ENCODE results near the gene NOS1AP. TPM values are rescaled to one million over a fixed set of nuclear protein-coding genes. Genes with fewer than 3 reads are reported as not detected.

The NOS1AP gene
- total RNA-seq, 5 donors from 2014 or later (not counting 1 experiment from before 2014, with no cell fraction given): 0.07 to 0.16 (median 0.09) TPM; not detected in 2

DNA sequence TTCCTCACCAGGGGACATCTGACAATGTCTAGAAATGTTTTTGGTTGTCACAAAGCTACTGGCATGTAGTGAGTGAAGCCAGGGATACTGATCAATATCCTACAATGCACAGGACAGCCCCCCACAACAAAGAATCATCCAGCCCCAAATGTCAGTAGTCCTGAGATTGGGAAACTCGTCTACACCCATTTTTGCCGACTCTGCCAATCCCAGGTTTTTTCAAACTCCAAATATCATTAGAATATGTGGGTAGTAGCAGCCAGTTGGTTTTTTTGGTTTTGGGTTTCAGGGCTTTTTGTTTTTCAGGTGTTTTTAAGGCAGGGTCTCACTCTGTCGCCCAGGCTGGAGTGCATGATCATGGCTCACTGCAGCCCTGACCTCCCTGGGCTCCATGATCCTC is 301.2 kb downstream of the NOS1AP start:
- no peak for ATAC-seq (replicated peaks in 1 of 4)
- H3K9me3 Mint-ChIP-seq: no peaks in the 10 kb centered on the region
- peaks cover 0 to 4% of the 10 kb centered on the region in 2 donors for H3K27me3 Mint-ChIP-seq
- no peaks in the 10 kb centered on the region for H3K4me1 ChIP-seq (ENCODE audit: control insufficient read depth in 1 of 2, extremely low read depth in 1 of 2, insufficient read depth in 2 of 2, low read length in 2 of 2)
- DNase-seq: no peak
- POLR2A ChIA-PET: no interaction called here
- no CpG with 5 or more reads among the region's 3 CpGs for WGBS (ENCODE audit: insufficient coverage)
- H3K27ac Mint-ChIP-seq: no peak overlapping the region
- no peak overlapping the region for H3K4me3 ChIP-seq (ENCODE audit: control insufficient read depth in 1 of 2, extremely low read depth in 1 of 2, low read length in 1 of 2)
- no peak overlapping the region for H3K4me3 Mint-ChIP-seq
- no peak overlapping the region for H3K27ac ChIP-seq (ENCODE audit: low read length)
- no peaks in the 10 kb centered on the region for H3K36me3 Mint-ChIP-seq
- no peaks in the 10 kb centered on the region for H3K4me1 Mint-ChIP-seq
- CTCF ChIA-PET: no interaction called here
- H3K36me3 ChIP-seq (ENCODE audit: control insufficient read depth in 2 of 2, extremely low read depth in 1 of 2, insufficient read depth in 1 of 2, low read length in 1 of 2): no peaks in the 10 kb centered on the region
- H3K27me3 ChIP-seq (replicated peaks in 1 of 2; ENCODE audit: control insufficient read depth in 2 of 2, extremely low read depth in 1 of 2, insufficient read depth in 2 of 2, low read length in 1 of 2): peaks cover 0 to 18% of the 10 kb centered on the region in 2 experiments
- H3K9me3 ChIP-seq: no peaks in the 10 kb centered on the region

DNA sequence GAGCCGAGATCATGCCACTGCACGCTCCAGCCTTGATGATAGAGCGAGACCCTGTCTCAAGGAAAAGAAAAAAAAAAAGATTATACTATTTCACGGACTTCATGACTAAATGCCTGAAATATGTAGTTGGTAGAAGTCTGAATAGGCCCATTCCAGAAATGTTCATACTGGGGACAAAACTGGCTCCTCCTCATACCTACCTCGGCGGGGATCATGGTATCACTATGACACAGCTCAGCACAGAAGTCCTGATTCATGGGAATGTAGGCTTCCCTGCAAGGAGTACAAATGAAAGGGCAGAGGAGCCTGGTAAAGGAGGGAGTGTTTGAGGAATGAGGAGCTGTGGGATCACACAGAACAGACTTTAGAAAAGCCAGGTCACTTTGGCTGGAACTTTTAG is 302.1 kb downstream of the NOS1AP start:
- Mint-ChIP-seq H3K27me3 (no peaks in the 10 kb centered on the region), H3K36me3 (no peaks in the 10 kb centered on the region), H3K27ac (no peak overlapping the region), H3K4me1 (no peaks in the 10 kb centered on the region), H3K9me3 (no peaks in the 10 kb centered on the region), H3K4me3 (no peak overlapping the region)
- POLR2A ChIA-PET: no interaction called here
- DNase-seq (no peak), ATAC-seq (replicated peaks in 1 of 4) (no peak)
- Histone ChIP-seq H3K4me1 (ENCODE audit: control insufficient read depth in 1 of 2, extremely low read depth in 1 of 2, insufficient read depth in 2 of 2, low read length in 2 of 2) (no peaks in the 10 kb centered on the region), H3K4me3 (ENCODE audit: control insufficient read depth in 1 of 2, extremely low read depth in 1 of 2, low read length in 1 of 2) (no peak overlapping the region), H3K9me3 (no peaks in the 10 kb centered on the region), H3K36me3 (ENCODE audit: control insufficient read depth in 2 of 2, extremely low read depth in 1 of 2, insufficient read depth in 1 of 2, low read length in 1 of 2) (no peaks in the 10 kb centered on the region), H3K27ac (ENCODE audit: low read length) (no peak overlapping the region), H3K27me3 (replicated peaks in 1 of 2; ENCODE audit: control insufficient read depth in 2 of 2, extremely low read depth in 1 of 2, insufficient read depth in 2 of 2, low read length in 1 of 2) (peaks cover 0 to 18% of the 10 kb centered on the region in 2 experiments)
- no CpG with 5 or more reads among the region's 6 CpGs for WGBS (ENCODE audit: insufficient coverage)
- CTCF ChIA-PET: no interaction called here

DNA sequence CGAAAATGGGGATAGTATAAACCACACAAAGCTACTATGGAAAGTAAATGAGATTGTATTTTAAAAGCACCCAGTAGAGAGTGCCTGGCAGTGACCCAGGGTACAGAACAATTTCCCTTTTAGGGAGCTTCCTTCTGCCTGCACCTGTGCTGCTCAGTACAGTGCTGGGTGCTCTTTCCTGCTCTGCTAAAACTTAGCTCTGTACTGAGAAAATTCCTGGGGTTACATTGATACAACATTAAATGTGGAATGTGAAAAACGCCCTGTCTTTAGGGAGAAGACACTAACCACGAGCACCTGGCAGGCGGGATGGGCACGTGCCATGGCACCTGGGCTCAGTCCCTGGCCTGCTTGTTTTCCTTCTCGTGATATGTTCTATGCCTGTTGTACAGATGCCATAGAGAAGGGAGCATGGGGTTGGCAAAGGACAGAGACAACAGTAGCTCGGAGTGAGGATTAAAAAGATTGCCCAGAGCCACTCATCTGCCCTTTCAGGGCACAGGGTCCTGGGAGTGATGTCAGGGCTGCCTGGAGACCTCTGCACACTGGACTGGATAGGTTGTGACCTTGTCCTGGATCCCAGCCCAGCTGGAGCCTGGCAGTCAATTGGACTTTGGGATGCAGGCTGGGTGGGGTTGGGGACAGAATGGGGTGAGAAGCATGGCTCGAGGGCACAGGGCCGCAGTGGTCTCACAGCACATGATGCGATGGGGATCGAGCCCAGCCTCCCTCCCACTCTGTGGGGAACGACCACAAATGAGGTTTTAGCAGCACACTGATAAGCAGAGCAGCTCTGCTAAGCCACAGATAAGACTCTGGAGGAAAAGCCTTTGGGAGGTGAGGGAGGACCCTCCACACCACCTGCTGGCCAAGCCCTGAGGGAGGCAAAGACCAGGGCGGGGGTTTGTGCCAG is 302.9 kb downstream of the NOS1AP start:
- Histone ChIP-seq H3K4me1 (ENCODE audit: control insufficient read depth in 1 of 2, extremely low read depth in 1 of 2, insufficient read depth in 2 of 2, low read length in 2 of 2) (no peaks in the 10 kb centered on the region), H3K4me3 (ENCODE audit: control insufficient read depth in 1 of 2, extremely low read depth in 1 of 2, low read length in 1 of 2) (no peak overlapping the region), H3K27me3 (replicated peaks in 1 of 2; ENCODE audit: control insufficient read depth in 2 of 2, extremely low read depth in 1 of 2, insufficient read depth in 2 of 2, low read length in 1 of 2) (peaks cover 0 to 13% of the 10 kb centered on the region in 2 experiments), H3K27ac (ENCODE audit: low read length) (no peak overlapping the region), H3K36me3 (ENCODE audit: control insufficient read depth in 2 of 2, extremely low read depth in 1 of 2, insufficient read depth in 1 of 2, low read length in 1 of 2) (no peaks in the 10 kb centered on the region), H3K9me3 (no peaks in the 10 kb centered on the region)
- no peak overlapping the region for H3K27ac Mint-ChIP-seq
- H3K4me1 Mint-ChIP-seq: no peaks in the 10 kb centered on the region
- no peak overlapping the region for H3K4me3 Mint-ChIP-seq
- ChIA-PET POLR2A (no interaction called here), CTCF (no interaction called here)
- DNase-seq (no peak), ATAC-seq (replicated peaks in 1 of 4) (no peak)
- no peaks in the 10 kb centered on the region for H3K9me3 Mint-ChIP-seq
- no peaks in the 10 kb centered on the region for H3K27me3 Mint-ChIP-seq
- H3K36me3 Mint-ChIP-seq: no peaks in the 10 kb centered on the region
- 50% methylated on average over 6 of the region's 13 CpGs for WGBS (ENCODE audit: insufficient coverage)

DNA sequence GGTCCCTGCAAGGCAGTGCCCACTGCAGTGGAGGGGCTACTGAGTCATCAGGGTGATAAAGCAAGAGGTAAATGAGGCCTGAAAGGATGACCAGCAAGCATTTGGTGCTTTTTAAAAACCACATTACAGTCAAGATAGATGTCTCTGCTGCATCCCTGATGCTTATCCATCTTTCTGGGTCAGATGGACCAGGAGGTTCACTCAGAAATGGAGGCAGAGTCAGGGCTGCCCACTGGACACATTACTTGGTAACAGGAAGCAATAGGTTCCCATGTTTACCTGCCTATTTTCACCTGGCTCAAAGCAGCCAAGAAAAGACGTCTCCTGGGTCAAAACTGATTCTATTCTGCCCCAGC is 303.6 kb downstream of the NOS1AP start:
- Mint-ChIP-seq H3K4me1 (no peaks in the 10 kb centered on the region), H3K4me3 (no peak overlapping the region), H3K27ac (no peak overlapping the region), H3K9me3 (no peaks in the 10 kb centered on the region), H3K36me3 (no peaks in the 10 kb centered on the region), H3K27me3 (no peaks in the 10 kb centered on the region)
- DNase-seq (no peak), ATAC-seq (replicated peaks in 1 of 4) (no peak)
- ChIA-PET CTCF (no interaction called here), POLR2A (no interaction called here)
- WGBS (ENCODE audit: insufficient coverage): 33% methylated on average over 1 of the region's 1 CpG
- H3K27ac ChIP-seq (ENCODE audit: low read length): no peak overlapping the region
- H3K9me3 ChIP-seq: no peaks in the 10 kb centered on the region
- H3K4me1 ChIP-seq (ENCODE audit: control insufficient read depth in 1 of 2, extremely low read depth in 1 of 2, insufficient read depth in 2 of 2, low read length in 2 of 2): no peaks in the 10 kb centered on the region
- no peaks in the 10 kb centered on the region for H3K36me3 ChIP-seq (ENCODE audit: control insufficient read depth in 2 of 2, extremely low read depth in 1 of 2, insufficient read depth in 1 of 2, low read length in 1 of 2)
- no peak overlapping the region for H3K4me3 ChIP-seq (ENCODE audit: control insufficient read depth in 1 of 2, extremely low read depth in 1 of 2, low read length in 1 of 2)
- peaks cover 0 to 6% of the 10 kb centered on the region in 2 experiments for H3K27me3 ChIP-seq (replicated peaks in 1 of 2; ENCODE audit: control insufficient read depth in 2 of 2, extremely low read depth in 1 of 2, insufficient read depth in 2 of 2, low read length in 1 of 2)

DNA sequence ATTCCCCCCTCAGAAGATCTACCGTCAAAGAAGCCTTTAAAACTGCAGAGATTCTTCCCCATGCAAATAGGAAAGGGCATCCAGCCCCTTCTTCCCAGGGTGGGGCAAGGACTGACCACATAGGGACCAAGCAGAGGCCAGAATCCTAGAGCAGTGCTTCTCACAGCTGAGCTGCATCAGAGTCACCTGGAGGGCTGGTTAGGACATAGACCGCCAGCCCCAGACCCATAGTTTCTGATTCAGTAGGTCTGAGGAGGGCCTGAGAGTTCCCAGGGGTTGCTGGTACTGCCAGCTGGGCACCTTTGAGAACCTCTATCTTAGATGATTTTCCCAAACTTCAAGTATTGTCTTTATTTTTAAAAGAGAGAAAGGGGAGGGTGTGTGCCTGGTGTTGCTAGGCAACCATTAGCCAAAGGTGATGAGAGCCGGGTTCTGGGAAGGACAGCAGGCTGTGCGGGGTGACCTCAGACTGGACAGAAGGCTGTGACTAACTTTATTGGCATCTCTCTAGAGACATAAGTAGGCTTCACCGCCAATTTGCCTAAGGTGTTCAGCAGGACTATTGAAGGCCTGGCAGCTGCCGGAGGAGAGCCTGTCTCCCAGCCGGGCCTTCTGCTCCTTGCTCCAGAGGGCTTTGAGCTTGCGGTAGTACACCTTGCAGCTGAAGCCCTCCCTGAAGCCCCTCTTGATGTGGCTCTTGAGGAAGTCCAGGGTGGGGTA is 304.2 kb downstream of the NOS1AP start:
- Histone ChIP-seq H3K4me3 (ENCODE audit: control insufficient read depth in 1 of 2, extremely low read depth in 1 of 2, low read length in 1 of 2) (no peak overlapping the region), H3K36me3 (ENCODE audit: control insufficient read depth in 2 of 2, extremely low read depth in 1 of 2, insufficient read depth in 1 of 2, low read length in 1 of 2) (no peaks in the 10 kb centered on the region), H3K27ac (ENCODE audit: low read length) (no peak overlapping the region), H3K9me3 (no peaks in the 10 kb centered on the region), H3K27me3 (replicated peaks in 1 of 2; ENCODE audit: control insufficient read depth in 2 of 2, extremely low read depth in 1 of 2, insufficient read depth in 2 of 2, low read length in 1 of 2) (peaks cover 0 to 5% of the 10 kb centered on the region in 2 experiments), H3K4me1 (ENCODE audit: control insufficient read depth in 1 of 2, extremely low read depth in 1 of 2, insufficient read depth in 2 of 2, low read length in 2 of 2) (no peaks in the 10 kb centered on the region)
- Mint-ChIP-seq H3K36me3 (no peaks in the 10 kb centered on the region), H3K4me3 (no peak overlapping the region), H3K9me3 (no peaks in the 10 kb centered on the region), H3K27me3 (no peaks in the 10 kb centered on the region), H3K4me1 (no peaks in the 10 kb centered on the region), H3K27ac (no peak overlapping the region)
- DNase-seq (no peak), ATAC-seq (replicated peaks in 1 of 4) (no peak)
- CTCF ChIA-PET: no interaction called here
- POLR2A ChIA-PET: no interaction called here
- WGBS (ENCODE audit: insufficient coverage): 90% methylated on average over 8 of the region's 8 CpGs

DNA sequence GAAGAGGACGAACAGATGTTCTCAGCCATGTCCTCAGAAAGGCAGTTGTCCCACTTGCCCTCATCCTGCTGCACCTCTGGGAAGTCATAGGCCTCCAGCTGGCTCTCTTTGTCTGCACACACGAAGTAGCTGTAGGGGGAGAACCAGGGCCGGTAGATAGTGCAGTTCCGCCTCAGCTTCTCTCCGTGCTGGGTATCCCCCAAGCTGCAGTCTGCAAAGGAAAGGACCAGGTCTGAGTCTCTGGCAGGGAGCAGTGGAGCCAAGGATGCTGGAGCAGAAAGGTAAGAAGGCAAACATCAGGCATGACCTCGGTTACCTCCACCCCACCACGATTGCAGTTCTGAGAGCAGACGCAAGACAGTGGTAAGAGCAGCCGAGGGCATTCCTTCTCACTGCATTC is 304.9 kb downstream of the NOS1AP start:
- Histone ChIP-seq H3K4me3 (ENCODE audit: control insufficient read depth in 1 of 2, extremely low read depth in 1 of 2, low read length in 1 of 2) (no peak overlapping the region), H3K27me3 (replicated peaks in 1 of 2; ENCODE audit: control insufficient read depth in 2 of 2, extremely low read depth in 1 of 2, insufficient read depth in 2 of 2, low read length in 1 of 2) (peaks cover 0 to 5% of the 10 kb centered on the region in 2 experiments), H3K36me3 (ENCODE audit: control insufficient read depth in 2 of 2, extremely low read depth in 1 of 2, insufficient read depth in 1 of 2, low read length in 1 of 2) (no peaks in the 10 kb centered on the region), H3K9me3 (no peaks in the 10 kb centered on the region), H3K27ac (ENCODE audit: low read length) (no peak overlapping the region), H3K4me1 (ENCODE audit: control insufficient read depth in 1 of 2, extremely low read depth in 1 of 2, insufficient read depth in 2 of 2, low read length in 2 of 2) (no peaks in the 10 kb centered on the region)
- Mint-ChIP-seq H3K27me3 (no peaks in the 10 kb centered on the region), H3K4me1 (no peaks in the 10 kb centered on the region), H3K9me3 (no peaks in the 10 kb centered on the region), H3K4me3 (no peak overlapping the region), H3K36me3 (no peaks in the 10 kb centered on the region), H3K27ac (no peak overlapping the region)
- ChIA-PET POLR2A (no interaction called here), CTCF (no interaction called here)
- ATAC-seq (replicated peaks in 1 of 4) (no peak), DNase-seq (no peak)
- 77% methylated on average over 5 of the region's 9 CpGs for WGBS (ENCODE audit: insufficient coverage)

Data from T-cell (primary cell).